ENCODE measurements around the gene TMEM171.

Gene TMEM171

GRCh38 chr5:73120222-73121118 lies at the start of gene TMEM171:
Gene TMEM171, plus strand, starts transcription at chr5:73120575. Its CDS starts 2,799 bp downstream, at chr5:73123374.
- TF ChIP-seq CTCF (conservative IDR thresholded peaks at IDR 0.05) (no peak), ZFX (IDR thresholded peaks at IDR 0.05) (no peak)
- H3K27ac ChIP-seq: no peak within 1 kb of the TSS

GRCh38 chr5:73081093-73081492 lies 39.3 kb upstream of the TMEM171 start:
- no peak overlapping the region for H3K27ac ChIP-seq
- TF ChIP-seq ZFX (IDR thresholded peaks at IDR 0.05): no peak
- no peak for TF ChIP-seq CTCF (conservative IDR thresholded peaks at IDR 0.05)

GRCh38 chr5:73088026-73088425 lies 32.3 kb upstream of the TMEM171 start:
- no peak overlapping the region for H3K27ac ChIP-seq
- TF ChIP-seq CTCF (conservative IDR thresholded peaks at IDR 0.05): no peak
- TF ChIP-seq ZFX (IDR thresholded peaks at IDR 0.05): no peak

GRCh38 chr5:73093943-73094342 lies 26.4 kb upstream of the TMEM171 start:
- TF ChIP-seq ZFX (IDR thresholded peaks at IDR 0.05) (no peak), CTCF (conservative IDR thresholded peaks at IDR 0.05) (no peak)
- no peak overlapping the region for H3K27ac ChIP-seq

- TF ChIP-seq ZFX (IDR thresholded peaks at IDR 0.05) (no peak), CTCF (conservative IDR thresholded peaks at IDR 0.05) (no peak)
- H3K27ac ChIP-seq: no peak overlapping the region
Observed at GRCh38 chr5:73094415-73094814, 26.0 kb upstream of the TMEM171 start.

GRCh38 chr5:73095564-73096238 lies 24.7 kb upstream of the TMEM171 start:
- TF ChIP-seq ZFX (IDR thresholded peaks at IDR 0.05) (no peak), CTCF (conservative IDR thresholded peaks at IDR 0.05) (no peak)
- H3K27ac ChIP-seq: no peak overlapping the region

- TF ChIP-seq CTCF (conservative IDR thresholded peaks at IDR 0.05) (no peak), ZFX (IDR thresholded peaks at IDR 0.05) (no peak)
- no peak overlapping the region for H3K27ac ChIP-seq
Observed at GRCh38 chr5:73096239-73096575, 24.2 kb upstream of the TMEM171 start.
